GM11168 (cell line): Measurements from ENCODE around the gene IMPA2.

Source experiments
- in situ Hi-C: fragments of 300-500 bp; cut with MboI; formaldehyde crosslinking; loops from one replicate; pipeline ENCODE4 v1.12.0; 2022; ENCODE audit warnings: low sequenced_read_pairs; ENCODE audit not compliant: unreplicated experiment

Gene IMPA2

DNA sequence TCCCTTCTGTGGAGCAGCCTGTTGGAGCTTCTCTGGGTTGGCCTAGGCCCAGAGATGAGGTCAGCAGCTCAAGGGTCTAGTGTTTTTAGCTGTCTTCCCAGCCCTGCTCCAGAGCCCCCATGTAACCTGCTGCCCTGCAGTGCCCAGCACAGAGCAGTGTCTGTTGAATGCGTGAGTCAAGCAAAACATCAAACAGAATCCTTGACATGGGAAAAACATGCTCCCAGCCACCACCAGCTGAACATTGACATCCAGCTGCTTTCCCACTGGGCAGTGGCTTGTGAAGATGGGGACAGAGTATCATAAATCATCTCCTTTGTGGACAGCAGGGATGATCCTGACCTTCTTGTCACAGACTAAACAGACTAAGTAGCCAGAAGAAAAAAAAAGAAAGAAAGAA, 22.6 kb downstream of the IMPA2 start:
- in situ Hi-C loops: no loop called here

DNA sequence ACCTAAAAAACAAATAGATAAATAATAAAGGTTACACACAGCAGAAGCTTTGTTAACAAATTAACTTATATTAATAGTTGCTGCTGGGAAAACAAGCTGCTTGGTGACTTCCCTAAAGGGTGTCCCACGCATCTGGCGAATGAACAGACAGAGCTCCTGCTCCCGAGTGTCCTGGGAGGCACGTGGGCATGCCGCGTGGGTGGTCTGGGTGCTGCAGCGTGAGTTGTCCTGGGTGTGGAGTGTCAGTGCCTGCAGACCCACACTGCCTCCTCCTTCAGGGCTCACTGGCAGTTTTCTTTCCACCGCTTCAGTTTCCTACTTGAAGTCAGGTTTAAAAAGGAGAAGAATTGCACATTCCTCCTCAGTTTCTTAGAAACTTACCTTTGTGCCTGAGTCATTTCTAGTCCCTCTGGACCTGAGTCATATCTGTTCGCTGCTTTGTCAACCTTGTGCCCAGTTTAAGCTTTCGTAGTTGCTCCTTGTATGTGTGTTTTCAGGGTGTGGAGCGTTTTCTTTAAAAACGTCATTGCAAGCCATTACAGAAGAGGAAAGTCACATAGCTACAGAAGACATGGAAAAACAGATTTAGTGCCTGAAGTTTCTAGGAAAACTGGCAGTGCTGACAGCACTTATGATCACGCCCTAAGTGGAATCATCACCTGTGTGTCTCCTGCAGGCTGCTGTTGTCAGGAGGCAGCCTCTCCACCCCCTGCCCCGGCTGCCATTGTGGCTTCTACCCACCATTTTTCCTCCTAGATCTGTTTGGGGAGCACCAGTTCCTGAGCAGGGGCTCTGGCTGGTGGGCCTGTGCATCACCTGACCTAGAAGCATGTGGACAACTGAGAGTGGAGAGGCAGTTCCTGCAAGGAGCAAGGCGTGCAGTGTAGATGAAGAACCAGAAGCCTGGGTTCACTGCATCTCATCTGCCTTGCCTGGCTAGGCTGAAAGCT, 24.5 kb downstream of the IMPA2 start:
- in situ Hi-C loops: no loop called here

DNA sequence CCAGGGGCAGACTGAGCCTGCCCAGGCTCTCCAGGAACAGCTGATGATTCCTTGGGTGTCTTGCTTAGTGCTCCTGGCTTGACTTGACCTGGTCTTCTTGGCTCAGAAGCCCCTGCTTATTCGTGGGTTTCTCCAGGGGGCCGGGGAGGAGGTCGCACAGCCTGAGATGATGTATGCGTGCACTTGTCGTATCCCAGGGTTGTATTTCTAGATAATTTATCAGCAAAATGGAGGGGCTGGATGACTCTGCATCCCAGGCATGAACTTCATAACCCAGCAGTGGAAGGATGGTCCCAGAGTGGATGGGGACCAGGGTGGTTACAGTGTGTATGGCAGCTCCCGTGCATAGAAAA, 25.2 kb downstream of the IMPA2 start:
- in situ Hi-C loops: no loop called here

DNA sequence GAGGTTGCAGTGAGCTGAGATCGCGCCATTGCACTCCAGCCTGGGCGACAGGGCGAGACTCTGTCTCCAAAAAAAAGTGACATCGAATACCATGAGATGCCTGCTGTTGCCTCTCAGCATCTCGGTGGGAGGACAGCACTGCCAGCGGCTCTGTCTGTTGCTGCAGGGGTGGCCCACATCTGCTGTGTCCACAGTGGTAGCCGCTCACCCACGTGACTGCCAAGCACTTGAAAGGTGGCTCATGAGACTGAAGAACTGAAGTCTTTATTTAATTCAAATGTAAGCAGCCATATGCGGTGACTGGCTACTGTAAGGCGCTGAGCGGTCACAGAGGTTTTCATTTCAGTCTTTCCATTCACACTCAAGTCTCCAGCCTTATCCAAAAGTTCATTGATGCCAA, 25.8 kb downstream of the IMPA2 start:
- in situ Hi-C loops: no loop called here

DNA sequence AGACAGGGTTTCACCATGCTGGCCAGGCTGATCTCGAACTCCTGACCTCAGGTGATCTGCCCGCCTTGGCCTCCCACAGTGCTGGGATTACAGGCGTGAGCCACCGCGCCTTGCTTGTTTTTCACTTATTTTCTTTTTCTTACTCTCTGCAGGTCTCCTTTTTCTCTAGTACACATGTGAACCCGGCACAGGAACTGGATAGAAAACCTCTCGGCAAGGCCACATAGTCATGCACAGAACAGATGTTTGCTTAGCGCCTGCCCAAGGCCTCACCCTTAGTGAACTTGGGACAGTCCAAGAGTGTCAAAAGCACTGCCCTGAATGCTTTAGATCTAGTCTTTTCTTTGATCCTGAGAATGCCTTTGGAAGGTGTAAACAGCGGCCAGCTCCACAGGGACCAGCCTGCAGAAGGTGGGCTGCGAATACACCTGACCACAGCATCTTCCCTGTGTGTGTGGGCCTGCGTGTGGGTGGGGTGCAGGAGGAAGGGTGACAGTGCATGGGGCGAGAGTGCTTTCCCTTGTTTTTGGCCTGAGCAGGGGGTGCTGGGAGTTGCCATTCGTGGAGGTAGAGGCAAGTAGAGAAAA, 27.0 kb downstream of the IMPA2 start:
- in situ Hi-C loops: no loop called here

DNA sequence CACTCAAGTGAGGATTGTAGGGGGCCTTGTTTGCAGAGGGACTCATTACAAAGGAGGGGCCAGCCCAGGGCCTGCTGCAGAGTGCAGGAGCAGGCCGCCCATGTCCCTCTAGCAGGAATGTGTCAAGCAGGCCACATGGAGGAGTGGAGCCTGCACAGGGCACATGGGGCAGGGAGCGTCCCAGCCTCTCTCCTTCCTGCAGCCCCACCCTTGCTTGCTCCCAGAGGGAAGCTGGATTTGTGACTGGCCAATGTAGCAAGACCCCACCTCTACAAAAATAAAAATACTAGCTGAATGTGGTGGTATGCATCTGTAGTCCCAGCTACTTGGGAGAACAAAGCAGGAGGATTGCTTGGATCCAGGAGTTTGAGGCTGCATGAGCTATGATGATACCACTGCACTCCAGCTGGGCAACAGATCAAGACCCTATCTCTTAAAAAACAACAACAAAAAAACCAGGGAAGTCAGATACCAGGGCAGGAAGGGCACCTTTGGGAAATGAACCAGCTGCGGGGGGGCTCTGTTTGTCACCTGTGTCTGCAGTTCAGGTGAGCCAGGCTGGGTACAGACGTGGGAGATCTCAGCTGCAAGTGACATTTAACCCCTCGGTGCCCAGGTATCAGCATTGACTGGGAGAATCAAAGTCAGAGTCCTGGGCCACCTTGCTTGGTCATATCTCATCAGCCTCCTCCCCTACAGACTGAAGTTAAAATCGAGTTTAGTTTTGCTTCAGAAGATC, 27.7 kb downstream of the IMPA2 start:
- in situ Hi-C loops: no loop called here

DNA sequence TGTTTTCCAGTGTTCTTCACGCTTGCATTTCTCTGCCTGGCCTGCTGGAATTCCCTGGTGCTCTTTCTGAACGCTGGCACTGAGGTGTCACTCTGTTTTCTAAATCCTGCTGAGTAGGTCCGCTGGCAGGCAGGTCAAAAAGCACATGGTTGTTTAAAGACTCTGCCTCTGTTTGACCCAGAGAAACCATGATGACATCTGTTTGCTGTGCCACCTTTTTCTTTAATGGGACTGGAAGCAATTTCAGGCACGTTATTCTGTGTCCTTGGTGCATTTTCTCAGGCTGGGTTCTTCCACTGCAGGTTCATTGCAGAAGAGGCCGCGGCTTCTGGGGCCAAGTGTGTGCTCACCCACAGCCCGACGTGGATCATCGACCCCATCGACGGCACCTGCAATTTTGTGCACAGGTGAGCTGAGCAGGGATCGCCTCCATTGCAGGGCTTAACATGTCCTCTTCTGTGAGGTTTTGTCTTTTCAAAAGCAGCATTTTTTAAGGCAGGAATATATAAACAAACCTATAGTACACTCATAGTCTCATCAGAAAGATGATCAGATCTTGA, 28.4 kb downstream of the IMPA2 start:
- in situ Hi-C loops: no loop called here

DNA sequence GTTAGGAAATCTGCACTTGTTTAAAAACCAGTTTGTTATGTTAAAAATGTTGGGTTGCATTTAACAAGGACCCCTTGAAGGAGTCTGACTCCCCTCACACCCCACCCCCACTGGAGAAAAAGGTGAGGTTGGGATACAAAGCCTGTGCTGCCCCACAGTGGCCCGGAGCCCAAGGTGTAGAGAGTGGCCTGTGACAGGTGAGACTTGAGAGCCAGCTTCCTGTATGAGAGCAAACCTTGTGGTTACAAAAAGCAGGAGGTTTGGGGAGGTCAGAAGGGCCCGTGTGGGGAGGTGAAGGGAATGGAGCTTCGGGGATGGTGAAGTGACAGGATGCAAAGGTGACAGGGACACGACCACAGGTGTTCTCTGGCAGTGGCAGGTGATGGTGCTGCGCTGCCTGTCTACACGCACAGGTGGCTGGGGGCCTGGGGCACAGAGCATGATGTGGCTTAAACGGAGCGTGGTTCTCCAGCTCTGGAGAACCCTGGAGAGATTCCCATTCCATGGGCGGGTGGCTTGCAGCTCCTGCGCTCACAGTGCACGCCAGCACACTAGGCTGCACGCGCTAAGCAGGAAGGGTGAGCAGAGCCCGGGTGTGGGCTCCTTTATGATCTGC, 29.0 kb downstream of the IMPA2 start:
- in situ Hi-C loops: no loop called here

DNA sequence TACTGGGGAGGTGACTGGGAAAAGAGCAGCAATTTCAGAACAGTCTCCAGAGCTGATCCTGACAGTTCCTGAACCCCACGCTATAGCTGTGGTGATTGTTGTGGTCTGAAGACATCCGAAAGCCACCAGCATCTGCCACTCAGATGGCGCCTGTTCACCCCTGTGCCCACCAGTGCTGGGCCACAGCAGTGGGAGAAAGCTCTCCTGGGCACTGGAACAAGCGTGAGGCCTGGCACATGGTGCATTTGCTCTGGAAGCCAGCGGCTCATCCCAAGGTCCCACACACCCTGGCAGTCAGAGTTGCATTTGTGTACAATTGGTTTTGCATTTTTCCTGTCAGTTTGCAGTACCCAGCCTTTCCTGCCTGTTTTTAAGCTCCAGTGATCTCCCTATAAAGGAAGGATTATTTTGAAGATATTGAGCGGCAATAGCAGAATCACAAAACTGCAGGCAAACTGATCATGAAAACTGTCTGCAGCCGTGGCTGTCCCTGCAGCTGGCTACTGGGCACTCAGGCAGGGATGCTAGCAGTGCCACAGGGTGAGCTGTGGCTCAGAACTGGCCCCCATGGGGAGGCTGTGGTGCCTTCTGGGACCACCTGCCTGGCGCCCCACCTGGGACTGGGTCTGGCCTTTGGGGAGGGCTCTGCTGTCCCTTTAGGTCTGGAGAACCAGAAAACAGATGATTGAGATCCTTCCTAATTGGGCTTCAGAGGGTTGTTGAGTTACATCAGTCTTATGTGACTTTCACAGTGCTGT, 30.1 kb downstream of the IMPA2 start:
- in situ Hi-C loops: no loop called here

DNA sequence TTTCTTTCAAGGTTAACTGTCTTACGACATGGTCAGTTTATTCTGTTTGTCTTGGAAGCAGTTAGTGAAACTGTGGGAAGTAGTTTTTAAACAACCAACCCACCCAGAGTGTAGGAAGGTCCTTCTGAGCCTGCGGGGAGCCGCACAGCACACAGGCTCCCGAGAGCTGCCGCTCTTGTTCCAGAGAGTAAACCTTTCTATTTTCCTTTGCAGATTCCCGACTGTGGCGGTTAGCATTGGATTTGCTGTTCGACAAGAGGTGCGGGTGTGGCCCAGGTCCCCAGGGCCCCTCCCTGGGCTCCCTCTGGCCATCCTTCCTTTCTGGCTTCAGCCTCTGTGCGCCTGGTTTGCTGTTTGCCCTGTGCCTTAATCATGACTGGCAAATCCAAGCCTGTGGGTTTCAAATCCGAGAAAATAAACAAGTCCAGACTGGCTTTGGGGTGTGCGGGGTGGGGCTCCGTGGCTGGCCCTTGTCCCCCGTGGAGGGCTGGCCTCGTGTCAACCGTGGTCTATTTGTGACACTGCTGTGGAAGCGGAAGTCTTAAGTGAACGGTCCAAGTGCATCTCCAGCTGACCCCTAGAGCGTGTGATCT, 30.7 kb downstream of the IMPA2 start:
- in situ Hi-C loops: no loop called here

DNA sequence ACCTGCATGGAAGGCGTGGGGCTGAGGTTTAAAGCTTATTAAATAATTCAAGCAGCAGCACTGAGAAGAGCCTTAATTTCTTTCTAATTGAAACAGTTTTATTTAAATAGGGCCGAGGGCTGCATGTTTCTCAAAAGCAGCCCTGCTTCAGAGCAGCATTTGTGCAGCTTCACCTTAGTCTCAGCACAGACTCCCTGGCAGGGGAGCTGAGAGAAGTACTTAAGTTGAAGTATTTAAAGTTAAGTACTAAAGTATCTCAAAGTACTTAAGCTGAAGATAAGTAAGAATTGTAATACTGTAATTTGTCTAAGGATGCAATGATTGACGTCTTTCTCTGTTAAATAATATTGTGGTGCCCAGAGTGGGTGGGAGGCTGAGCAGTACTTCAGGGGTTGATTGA, 31.4 kb downstream of the IMPA2 start:
- in situ Hi-C loops: no loop called here

DNA sequence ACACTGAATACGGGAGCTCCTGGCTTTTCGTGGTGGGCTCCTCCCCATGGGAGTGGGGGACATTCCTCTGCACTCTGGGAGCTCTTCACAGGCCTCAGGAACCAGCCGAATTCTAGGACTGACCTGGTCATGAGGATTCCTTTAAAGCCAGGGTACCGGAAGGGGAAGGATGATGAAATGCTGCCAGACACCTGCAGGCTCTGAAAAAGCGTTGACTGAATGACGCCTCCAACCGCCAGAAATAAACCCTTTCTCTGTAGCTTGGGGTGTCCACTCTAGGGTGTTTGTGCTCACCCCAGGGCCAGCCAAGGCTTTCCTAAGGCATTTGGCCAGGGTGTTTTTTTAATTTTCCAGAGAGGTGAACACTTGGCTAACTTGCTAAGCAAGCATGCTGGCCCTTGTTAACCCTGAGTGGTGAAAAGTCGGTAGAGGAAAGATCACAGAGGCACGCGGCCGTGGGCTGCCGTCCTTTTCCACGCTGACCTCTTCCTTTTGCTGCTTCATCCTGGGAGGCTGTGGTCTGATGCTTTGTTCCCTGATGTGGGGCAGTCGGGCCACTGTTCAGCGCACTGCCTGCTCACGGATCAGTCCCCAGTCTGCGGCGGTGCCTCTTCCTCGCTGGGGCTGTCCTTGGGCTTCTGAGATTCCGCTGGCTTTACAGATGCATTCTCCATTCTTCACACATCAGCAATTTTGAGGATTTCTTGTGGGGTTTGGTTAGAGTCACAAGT, 32.0 kb downstream of the IMPA2 start:
- in situ Hi-C loops: no loop called here

DNA sequence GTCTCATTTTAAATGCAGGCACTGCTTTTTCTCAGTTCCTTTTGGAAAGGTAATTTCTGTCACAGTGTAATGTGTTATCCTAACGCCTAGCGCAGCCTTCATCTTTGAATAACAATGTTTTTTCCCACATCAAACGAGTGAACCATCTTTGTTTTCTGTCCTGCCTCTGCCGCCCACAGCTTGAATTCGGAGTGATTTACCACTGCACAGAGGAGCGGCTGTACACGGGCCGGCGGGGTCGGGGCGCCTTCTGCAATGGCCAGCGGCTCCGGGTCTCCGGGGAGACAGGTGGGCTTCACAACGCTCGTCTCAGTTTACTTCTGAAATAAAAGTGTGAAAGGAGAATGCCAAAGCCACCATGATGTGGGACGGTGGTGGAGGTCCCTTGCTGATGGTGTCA, 32.8 kb downstream of the IMPA2 start:
- in situ Hi-C loops: no loop called here

DNA sequence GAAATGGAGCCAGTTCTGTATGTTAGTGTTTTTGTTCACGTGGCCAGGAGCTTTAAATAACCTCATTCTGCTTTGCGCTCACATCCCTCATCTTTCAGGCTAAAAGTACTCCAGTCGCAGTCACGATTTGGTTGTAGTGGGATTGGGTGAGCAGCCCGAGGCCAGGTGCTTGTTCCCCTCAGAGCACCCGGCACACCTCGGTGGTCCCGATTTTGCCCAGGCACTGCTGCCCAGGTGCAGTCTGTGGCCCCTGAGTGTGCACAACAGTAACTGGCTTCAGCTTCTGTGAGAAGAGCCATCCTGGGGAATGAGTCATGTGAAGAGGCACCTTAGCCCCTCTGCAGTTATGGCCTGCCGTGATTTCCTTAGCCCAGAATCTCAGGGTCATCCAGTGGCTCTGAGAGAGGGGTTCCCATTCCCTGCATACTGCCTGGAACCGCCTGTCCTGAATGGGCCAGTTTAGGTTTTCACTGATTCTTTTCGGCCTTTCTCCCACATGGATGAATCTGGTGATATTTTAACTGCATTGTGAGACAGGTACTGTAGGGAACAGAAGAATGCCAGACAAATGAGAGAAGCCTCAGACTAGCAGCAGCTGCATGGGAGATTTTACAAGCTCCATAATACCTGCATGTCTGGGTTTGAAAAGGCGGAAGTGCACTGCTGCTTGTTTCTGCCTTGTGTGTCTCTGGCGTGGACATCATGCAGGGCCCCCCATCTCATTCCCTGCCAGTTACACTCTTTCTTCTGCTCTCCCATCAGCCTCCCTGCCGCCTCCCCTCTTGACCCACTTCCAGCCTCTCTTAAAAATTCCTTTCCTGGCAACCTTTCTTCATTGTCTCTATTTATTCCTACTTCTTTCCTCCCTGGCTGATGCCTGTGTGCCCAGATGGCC, 33.5 kb downstream of the IMPA2 start:
- in situ Hi-C loops: no loop called here

DNA sequence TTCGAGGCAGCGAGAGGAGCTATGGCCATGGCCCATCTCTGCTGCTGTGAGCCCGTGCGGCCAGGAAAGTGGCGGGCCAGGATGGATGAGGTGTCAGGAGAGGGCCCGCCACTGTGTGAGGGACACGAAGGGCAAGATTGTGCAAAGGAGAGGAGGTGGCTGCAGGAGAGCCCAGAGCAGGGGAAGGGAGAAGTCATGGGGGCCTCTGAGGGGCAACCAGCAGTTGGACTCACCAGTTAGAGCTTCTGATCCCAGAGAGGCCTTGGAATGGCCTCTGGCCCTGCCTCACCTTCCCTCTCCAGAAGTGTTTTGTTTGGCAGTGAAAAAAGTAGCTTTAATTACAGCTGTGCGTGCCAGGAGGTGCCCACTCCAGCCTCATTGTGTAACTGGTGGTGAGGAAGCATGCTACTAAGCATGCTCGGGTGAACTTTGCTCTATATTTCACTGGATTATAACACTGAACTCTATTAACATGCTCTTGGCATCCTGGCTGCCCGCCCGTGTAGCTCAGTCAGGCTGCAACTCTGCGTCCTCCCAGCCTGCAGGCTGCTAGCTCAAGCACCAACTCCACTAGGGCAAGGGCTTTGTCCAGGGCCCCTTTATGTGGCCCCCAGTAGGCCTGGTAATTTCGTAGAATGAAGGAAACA, 34.2 kb downstream of the IMPA2 start:
- in situ Hi-C loops: no loop called here

DNA sequence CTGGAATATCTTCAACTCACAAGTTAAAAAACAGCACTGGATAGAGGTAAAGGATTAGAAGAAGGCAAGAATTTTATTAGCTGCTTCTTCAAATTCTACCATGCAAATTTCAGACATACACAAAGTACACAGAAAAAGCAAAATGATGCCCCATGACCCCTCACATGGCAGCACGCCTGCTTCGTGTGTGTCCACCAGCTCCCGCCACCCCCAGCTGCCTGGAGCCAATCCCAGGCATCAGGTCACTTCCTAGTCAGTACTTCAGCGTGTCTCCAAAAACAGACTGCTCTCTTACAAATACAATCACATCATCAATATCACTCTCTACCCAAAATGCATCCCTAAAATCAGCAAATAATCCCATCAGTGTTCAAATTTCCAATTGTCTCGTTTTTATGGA, 35.8 kb downstream of the IMPA2 start:
- in situ Hi-C loops: no loop called here

DNA sequence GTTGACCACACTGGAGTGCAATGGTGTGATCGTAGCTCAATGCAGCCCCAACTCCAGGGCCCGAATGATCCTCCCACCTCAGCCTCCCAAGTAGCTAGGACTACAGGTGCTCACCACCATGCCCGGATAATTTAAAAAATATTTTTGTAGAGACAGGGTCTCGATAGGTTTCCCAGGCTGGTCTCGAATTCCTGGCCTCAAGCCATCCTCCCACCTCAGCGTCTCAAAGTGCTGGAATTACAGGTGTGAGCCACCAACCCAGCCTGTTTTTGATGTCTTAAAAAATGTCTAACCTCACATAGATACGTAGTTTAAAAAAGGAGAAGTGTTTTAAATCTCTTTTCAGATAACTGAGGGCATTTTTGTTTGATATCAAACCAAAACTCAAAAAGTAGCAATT, 37.6 kb downstream of the IMPA2 start:
- in situ Hi-C loops: no loop called here
